ENCODE results near the gene IPO11.
"Not testable (repeated sequence)": the region's sequence is repeated elsewhere in the genome, so short reads cannot be mapped to it uniquely, and the experiment has no call there.

IPO11 gene

GRCh38 chr5:62450259-62450658 is 37.7 kb downstream of the IPO11 start:
- DNase-seq: no peak

- no peak for DNase-seq
These were observed 44.5 kb downstream of the IPO11 start for GRCh38 chr5:62457071-62457470.

GRCh38 chr5:62460578-62460983 is 48.0 kb downstream of the IPO11 start:
- DNase-seq: peak in 1 of 2 experiments; percentile 50

GRCh38 chr5:62461561-62461960 is 49.0 kb downstream of the IPO11 start:
- no peak for DNase-seq

- no peak for DNase-seq
These were observed 53.7 kb downstream of the IPO11 start for GRCh38 chr5:62465985-62466925.

GRCh38 chr5:62473209-62473608 is 60.6 kb downstream of the IPO11 start:
- DNase-seq: no peak

GRCh38 chr5:62475072-62475471 is 62.5 kb downstream of the IPO11 start:
- no peak for DNase-seq

- DNase-seq: no peak
These were observed 65.2 kb downstream of the IPO11 start for GRCh38 chr5:62477801-62478200.

GRCh38 chr5:62483556-62483955 is 71.0 kb downstream of the IPO11 start:
- no peak for DNase-seq

- no peak for DNase-seq
These were observed 74.1 kb downstream of the IPO11 start for GRCh38 chr5:62486672-62487071.

GRCh38 chr5:62488531-62488930 is 76.0 kb downstream of the IPO11 start:
- no peak for DNase-seq

- DNase-seq: no peak
These were observed 76.9 kb downstream of the IPO11 start for GRCh38 chr5:62489471-62489870.

- no peak for DNase-seq
These were observed 82.2 kb downstream of the IPO11 start for GRCh38 chr5:62494772-62495171.

- no peak for DNase-seq
These were observed 84.3 kb downstream of the IPO11 start for GRCh38 chr5:62496876-62497275.

GRCh38 chr5:62498961-62499360 is 86.4 kb downstream of the IPO11 start:
- no peak for DNase-seq

GRCh38 chr5:62499756-62500155 is 87.2 kb downstream of the IPO11 start:
- DNase-seq: no peak

- DNase-seq: peak; percentile 5 to 26
These were observed 90.0 kb downstream of the IPO11 start for GRCh38 chr5:62502456-62503101.

- no peak for DNase-seq
These were observed 91.6 kb downstream of the IPO11 start for GRCh38 chr5:62504129-62504528.

- peak in 1 of 2 experiments; percentile 23 for DNase-seq
These were observed 94.3 kb downstream of the IPO11 start for GRCh38 chr5:62506659-62507460.

- not testable (repeated sequence) for DNase-seq
These were observed 96.2 kb downstream of the IPO11 start for GRCh38 chr5:62508760-62509159.

GRCh38 chr5:62509806-62510205 is 97.2 kb downstream of the IPO11 start:
- no peak for DNase-seq

GRCh38 chr5:62513085-62513484 is 100.5 kb downstream of the IPO11 start:
- DNase-seq: not testable (repeated sequence)

- no peak for DNase-seq
These were observed 102.1 kb downstream of the IPO11 start for GRCh38 chr5:62514510-62515119.

Data from NCI-H526 (cell line).